Astrocyte of the cerebellum (primary cell): ENCODE measurements around the gene CLPTM1L.
A peak's percentile ranks its signal among the peaks of the same experiment; 100 is the strongest.

ENCODE experiments used
- DNase-seq: peaks from one replicate; pipeline ENCODE4 v3.0.0-alpha.2; 2011; ENCODE audit warnings: low read depth
- H3K4me3 ChIP-seq: 2 replicates; pipeline ENCODE4 v1.5.1; 2011; ENCODE audit warnings: mild to moderate bottlenecking, low read depth, low read length, moderate library complexity
- in situ Hi-C: cut with HindIII; loops from 2 replicates; pipeline ENCODE4 v1.10.0; 2017; ENCODE audit warnings: low sequenced_read_pairs
- TF ChIP-seq, protein P1 (sequence below): IDR thresholded peaks from 2 replicates; pipeline ENCODE4 v1.5.1; 2012; ENCODE audit warnings: low read length, low read depth, moderate library complexity, mild to moderate bottlenecking; ENCODE audit errors: missing control alignments

CLPTM1L gene

DNA sequence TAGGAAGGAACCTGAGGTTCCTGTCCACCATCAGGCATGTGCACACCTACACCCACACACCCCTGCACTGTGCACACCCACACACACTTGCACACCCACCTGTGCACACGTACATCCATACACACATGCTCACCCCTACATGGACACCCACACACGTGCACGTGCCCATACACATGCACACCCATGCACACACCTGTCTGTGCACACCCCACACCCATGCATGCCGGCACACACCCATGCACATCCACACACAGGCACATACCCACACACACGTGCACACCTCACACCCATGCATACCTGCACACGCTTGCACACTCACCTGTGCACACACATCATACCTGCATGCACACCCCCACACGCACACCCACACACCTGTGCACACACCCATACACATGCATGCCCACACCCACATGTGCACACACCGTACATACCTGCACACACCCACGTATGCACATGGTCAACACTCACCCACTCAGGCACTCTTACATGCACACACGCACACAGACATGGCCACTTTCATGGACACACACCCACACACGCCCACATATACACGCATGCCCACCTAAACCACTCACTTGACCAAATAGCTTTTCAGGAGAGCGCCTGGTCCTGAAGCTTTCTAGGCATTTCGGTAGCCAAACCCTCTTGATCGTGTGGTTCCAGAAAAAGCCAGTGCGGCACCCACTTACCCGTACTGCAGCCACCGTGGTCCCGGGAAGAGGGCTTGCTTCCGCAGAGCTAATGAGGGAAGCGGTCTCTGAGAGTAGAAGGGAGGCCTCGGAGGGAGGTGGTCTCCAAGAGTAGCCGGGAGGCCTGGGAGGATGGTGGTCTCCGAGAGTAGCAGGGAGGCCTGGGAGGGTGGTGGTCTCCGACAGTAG lies 36.7 kb upstream of the CLPTM1L start:
- no peak overlapping the region for H3K4me3 ChIP-seq
- TF ChIP-seq, protein P1, sequence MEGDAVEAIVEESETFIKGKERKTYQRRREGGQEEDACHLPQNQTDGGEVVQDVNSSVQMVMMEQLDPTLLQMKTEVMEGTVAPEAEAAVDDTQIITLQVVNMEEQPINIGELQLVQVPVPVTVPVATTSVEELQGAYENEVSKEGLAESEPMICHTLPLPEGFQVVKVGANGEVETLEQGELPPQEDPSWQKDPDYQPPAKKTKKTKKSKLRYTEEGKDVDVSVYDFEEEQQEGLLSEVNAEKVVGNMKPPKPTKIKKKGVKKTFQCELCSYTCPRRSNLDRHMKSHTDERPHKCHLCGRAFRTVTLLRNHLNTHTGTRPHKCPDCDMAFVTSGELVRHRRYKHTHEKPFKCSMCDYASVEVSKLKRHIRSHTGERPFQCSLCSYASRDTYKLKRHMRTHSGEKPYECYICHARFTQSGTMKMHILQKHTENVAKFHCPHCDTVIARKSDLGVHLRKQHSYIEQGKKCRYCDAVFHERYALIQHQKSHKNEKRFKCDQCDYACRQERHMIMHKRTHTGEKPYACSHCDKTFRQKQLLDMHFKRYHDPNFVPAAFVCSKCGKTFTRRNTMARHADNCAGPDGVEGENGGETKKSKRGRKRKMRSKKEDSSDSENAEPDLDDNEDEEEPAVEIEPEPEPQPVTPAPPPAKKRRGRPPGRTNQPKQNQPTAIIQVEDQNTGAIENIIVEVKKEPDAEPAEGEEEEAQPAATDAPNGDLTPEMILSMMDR = no peak
- in situ Hi-C loops = loop anchor here (5.0 kb wide), 1 partner anchor 64 kb away; no protein-coding TSS in a partner anchor

DNA sequence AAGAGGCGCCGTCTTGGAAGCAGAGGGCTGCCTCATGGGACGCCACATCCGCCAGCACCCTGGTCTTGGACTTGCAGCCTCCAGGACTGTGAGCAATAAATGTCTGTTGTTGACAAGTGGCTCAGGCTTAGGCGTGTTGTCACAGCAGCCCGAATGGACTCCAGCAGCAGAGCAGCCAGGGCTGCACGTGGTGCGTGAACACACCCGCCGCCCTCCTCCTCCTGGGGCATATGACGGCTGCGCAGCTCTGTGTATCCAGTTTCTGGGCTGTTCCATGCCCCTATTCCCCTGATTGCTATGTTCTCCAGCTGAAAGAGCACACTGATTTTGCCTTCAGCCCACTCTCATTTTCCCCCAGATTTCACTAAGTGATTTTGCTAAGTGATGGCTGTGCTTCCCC lies 36.0 kb upstream of the CLPTM1L start:
- in situ Hi-C loops = loop anchor here (5.0 kb wide), 1 partner anchor 64 kb away; no protein-coding TSS in a partner anchor
- no peak overlapping the region for H3K4me3 ChIP-seq
- TF ChIP-seq, protein P1 = no peak
- DNase-seq = no peak

More for the DNA sequence above, 36.7 kb upstream of the CLPTM1L start:
- DNase-seq = no peak

DNA sequence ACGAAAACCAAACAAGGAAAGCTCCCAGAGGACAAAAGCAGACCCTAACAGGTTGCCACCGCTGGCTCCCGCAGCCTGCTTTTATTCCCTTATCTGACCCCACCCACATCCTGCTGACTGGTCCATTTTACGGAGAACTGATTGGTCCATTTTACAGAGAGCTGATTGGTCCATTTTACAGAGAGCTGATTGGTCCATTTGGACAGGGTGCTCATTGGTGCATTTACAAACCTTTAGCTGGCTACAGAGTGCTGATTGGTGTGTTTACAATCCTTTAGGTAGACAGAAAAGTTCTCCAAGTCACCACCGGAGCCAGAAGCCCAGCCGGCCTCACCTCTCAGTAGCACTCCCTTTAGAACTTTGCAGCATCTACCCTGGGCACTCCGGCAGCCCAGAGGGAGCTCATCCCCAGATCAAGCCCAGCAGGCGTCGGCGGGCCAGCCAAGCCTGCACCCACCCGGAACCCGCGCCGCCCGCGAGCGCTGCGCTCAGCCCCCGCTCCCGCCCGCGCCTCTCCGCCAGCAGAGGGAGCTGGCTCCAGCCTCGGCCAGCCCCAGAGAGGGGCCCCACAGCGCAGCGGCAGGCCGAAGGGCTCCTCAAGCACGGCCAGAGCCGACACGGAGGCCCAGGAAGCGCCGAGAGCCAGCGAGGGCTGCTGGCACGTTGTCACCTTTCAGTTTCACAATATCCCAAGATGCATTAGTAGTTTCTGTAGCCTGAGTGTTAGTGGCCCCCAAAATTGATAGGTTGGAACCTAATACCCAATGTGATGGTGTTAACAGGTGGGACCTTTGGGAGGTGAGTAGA lies 35.3 kb upstream of the CLPTM1L start:
- DNase-seq = no peak
- in situ Hi-C loops = loop anchor here (5.0 kb wide), 1 partner anchor 63 kb away; no protein-coding TSS in a partner anchor
- TF ChIP-seq, protein P1 = peak; percentile 29
- H3K4me3 ChIP-seq = no peak overlapping the region

- DNase-seq = no peak
- in situ Hi-C loops = no loop called here
- no peak overlapping the region for H3K4me3 ChIP-seq
- TF ChIP-seq, protein P1 = no peak
Observed at GRCh38 chr5:1378866-1379659, 34.2 kb upstream of the CLPTM1L start.

DNA sequence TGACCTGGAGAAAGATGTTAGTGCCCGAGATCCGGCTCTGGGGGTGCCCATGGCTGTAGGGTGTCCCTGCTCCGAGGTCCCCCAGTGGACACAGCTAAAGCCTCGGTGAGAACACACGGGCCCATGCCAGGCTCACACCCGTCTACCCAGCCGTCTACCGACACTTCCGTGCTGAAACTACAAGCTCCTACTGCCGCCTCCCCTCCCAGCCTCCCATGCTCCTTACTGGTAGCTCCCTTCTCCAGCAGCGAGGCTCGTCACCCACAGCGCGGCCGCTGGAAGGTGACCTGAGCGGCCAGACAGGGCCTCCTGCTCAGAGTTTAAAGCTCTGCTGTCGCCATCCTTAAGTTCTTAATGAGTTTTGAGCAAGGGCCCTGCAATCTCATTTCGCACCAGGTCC lies 33.2 kb upstream of the CLPTM1L start:
- no peak overlapping the region for H3K4me3 ChIP-seq
- in situ Hi-C loops = no loop called here

More for the DNA sequence above, 33.2 kb upstream of the CLPTM1L start:
- no peak for DNase-seq
- TF ChIP-seq, protein P1 = no peak
